ENCODE results near the gene DUS2.

- no peak for TF ChIP-seq EP300 (IDR thresholded peaks at IDR 0.05)
- TF ChIP-seq POLR2AphosphoS5 (IDR thresholded peaks at IDR 0.05), result no peak
These were observed 3.9 kb upstream of the DUS2 start for GRCh38 chr16:68019167-68019680.

Data from upper lobe of left lung (tissue), 4 donors.